Limb (tissue), 2 donors: Measurements from ENCODE around the gene KBTBD12.
"Not testable (repeated sequence)": the region's sequence is repeated elsewhere in the genome, so short reads cannot be mapped to it uniquely, and the experiment has no call there.

Experiments used
- DNase-seq, 2 donors: peaks; one replicate each; pipeline ENCODE4 v3.0.0-alpha.2; 2016; ENCODE audit errors: extremely low spot score in 2 of 2

The KBTBD12 gene

GRCh38 chr3:127915115-127915936 lies at the start of gene KBTBD12:
Gene KBTBD12 (plus strand): TSS chr3:127915232. CDS start chr3:127923062, 7,830 bp downstream.
- peak in 1 of 2 donors; percentile 70 for DNase-seq

DNA sequence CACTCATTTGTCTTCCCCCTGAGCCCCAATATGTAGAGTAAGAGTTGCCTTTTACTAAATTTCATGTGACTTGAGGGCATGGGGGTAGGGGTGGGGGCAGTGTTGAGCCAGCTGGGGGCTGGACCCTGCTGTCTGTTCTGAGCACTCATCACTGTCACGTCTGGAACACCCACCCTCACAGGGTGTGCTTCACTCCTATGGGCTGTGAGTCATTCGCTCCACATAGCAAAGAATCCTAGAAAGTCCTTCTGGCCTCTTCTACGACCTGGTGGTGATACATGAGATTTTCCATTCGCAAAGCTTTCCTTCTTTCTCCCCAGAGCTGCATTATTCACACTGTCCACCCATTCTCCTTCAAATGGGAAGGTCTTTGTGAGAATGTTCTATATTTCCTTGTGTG lies 49.1 kb upstream of the KBTBD12 start:
- DNase-seq: no peak

GRCh38 chr3:127867412-127867811 lies 47.6 kb upstream of the KBTBD12 start:
- no peak for DNase-seq

GRCh38 chr3:127867986-127868385 lies 47.0 kb upstream of the KBTBD12 start:
- DNase-seq: no peak

GRCh38 chr3:127870156-127870555 lies 44.9 kb upstream of the KBTBD12 start:
- DNase-seq: no peak

GRCh38 chr3:127874097-127874496 lies 40.9 kb upstream of the KBTBD12 start:
- not testable (repeated sequence) for DNase-seq

- DNase-seq: no peak
Observed at GRCh38 chr3:127881586-127881985, 33.4 kb upstream of the KBTBD12 start.

- no peak for DNase-seq
Observed at GRCh38 chr3:127884041-127884440, 31.0 kb upstream of the KBTBD12 start.

- DNase-seq: no peak
Observed at GRCh38 chr3:127886231-127886955, 28.6 kb upstream of the KBTBD12 start.

GRCh38 chr3:127886956-127887231 lies 28.1 kb upstream of the KBTBD12 start:
- no peak for DNase-seq

- no peak for DNase-seq
Observed at GRCh38 chr3:127887321-127887720, 27.7 kb upstream of the KBTBD12 start.

DNA sequence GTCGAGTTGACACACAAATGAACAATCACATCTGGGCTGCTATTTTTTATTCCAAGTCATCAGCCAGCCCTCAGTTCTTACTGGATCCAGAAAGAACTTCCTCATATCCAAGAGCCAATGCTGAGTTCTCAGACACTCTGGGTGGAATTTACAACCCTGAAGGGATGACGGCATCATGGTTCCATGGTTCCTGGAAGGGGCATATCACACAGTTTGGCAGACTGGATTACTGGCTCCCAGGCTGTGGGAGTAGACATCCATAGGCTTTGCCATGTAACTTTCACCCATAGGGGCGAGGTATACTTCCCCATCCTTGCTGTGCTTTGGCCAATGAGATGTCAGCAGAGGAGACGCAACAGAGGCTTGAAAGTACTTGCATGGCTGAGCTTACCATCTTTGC lies 26.9 kb upstream of the KBTBD12 start:
- DNase-seq: no peak

DNA sequence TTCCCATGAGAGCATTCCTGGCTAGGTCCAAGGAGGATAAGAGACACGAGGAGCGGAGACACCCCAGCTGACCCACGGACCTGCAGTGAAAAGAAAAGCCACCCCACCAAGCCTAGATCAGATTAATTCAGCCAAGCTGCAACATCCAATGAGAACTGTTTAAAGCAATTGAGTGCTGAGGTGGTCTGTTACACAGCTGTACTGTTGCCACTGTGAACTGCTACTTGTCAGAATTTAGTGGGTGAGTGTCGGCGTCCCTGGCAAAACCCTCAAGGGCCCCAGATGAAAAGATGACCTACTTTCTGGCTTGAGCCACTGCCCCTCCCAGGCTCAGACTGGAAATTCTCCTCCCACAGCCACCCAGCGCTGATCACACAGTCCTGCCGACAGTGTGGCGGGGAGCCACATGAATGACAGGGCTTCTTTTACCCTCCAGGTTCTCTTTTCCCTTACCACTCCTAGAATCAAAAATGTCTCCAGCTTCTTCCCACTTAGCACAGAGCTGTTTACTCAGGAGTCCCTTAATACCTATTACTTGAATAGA lies 26.4 kb upstream of the KBTBD12 start:
- DNase-seq: no peak

DNA sequence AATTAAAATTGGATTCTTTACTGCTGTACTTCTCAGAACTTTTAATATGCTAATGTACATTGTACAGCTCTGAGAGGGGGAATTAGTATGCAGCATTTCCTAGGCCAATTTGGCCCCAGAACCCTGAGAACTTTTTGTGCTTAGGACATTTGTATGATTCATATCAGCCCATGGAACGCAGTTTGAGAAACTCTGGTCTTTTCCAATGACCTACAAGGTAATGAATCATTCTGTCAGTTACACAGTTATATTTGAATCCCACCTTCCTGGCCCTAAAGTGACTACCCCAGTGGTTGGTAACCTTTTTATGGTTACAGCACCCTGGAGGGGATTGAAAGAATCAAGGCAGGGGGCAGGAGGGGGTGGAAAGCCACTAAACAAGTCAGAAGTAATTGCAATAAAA lies 25.6 kb upstream of the KBTBD12 start:
- no peak for DNase-seq

DNA sequence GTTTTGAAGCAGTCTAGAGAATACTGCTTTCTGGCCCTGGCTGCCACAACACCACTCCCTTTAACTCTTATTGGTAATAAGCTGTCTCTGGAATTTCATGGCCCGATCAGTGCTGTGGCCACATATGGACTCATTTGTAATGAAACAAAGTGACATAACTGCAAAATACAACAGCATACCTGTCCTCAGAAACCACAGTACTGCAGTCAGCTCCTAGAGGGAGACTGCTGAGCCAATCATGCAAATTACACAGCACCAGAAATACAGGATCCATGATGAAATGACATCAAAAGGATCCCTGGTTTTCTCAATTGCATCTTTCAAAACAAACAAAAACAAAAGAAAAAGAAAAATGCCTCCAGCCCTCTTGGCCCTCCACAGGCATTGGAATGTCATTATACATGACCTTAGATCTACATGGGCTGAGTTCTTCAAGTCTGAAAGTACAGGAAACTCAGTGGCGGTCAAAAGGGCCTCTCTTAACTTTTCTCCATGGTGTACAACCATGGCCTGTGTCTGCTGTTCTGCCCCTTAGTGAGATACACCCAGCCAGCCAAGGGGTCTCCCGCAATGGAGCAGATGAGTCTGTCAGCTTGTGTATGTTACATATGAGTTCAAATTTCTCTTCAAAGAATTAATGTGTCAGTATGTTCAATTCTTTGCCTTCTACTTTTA lies 24.9 kb upstream of the KBTBD12 start:
- no peak for DNase-seq

- not testable (repeated sequence) for DNase-seq
Observed at GRCh38 chr3:127890651-127891290, 24.3 kb upstream of the KBTBD12 start.

DNA sequence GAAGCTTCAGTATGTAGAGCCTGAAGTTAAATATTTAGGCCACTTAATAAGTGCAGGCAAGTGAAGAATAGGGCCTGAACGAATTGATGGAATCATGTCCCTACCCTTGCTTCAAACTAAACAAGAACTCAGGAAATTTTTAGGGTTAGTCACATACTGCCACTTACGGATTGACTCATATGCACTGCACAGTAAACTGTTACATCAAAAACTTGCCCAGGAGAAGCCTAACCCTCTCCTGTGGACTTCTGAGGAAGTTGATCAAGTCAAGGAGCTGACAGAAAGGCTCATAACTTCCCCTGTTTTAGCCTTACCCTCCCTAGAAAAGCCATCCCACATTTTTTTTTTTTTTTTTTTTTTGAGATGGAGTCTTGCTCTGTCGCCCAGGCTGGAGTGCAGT lies 20.6 kb upstream of the KBTBD12 start:
- DNase-seq: no peak

GRCh38 chr3:127899200-127899599 lies 15.8 kb upstream of the KBTBD12 start:
- DNase-seq: no peak

- DNase-seq: no peak
Observed at GRCh38 chr3:127899766-127900165, 15.3 kb upstream of the KBTBD12 start.

- no peak for DNase-seq
Observed at GRCh38 chr3:127900536-127900935, 14.5 kb upstream of the KBTBD12 start.

DNA sequence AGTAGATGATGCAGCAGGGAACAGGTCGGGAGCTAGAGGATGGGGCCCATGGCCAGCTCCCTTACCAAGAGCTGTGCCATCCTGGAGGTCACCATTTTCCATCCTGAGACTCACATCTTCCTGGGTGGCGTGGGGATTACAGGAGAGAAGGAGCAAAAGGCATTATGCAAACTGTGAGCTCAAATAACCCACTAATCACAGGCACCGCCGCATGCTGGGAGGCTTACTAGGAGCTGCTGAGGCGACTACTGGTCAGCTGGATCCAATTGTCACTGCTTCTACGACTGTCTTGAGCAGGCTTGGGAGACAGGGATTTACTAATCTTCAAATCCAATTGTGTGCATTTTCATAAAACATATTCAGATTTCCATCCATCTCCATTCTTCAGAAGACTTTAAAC lies 12.5 kb upstream of the KBTBD12 start:
- no peak for DNase-seq
